Measurements from ENCODE around the gene RPL22. TPM values are rescaled to one million over a fixed set of nuclear protein-coding genes. Genes with fewer than 3 reads are reported as not detected.
A peak's percentile ranks its signal among the peaks of the same experiment; 100 is the strongest.

The RPL22 gene
- total and polyA plus RNA-seq, 4 donors: 38.9 to 105 (median 77.3) TPM

- TF ChIP-seq FOXA1 (IDR thresholded peaks at IDR 0.05) (no peak), ZBTB33 (IDR thresholded peaks at IDR 0.05) (no peak)
These were observed 43.8 kb upstream of the RPL22 start (continued) for GRCh38 chr1:6243053-6243834.

GRCh38 chr1:6241887-6242740 is 42.7 kb upstream of the RPL22 start:
- Histone ChIP-seq H3K36me3 (ENCODE audit: control insufficient read depth in 4 of 4, insufficient read depth in 3 of 4, low read depth in 1 of 4, low read length in 3 of 4) (no peaks in the 10 kb centered on the region), H3K4me1 (ENCODE audit: control insufficient read depth in 4 of 4, insufficient read depth in 4 of 4, low read length in 3 of 4) (peaks cover 0 to 18% (median 10%) of the 10 kb centered on the region in 4 donors), H3K27me3 (ENCODE audit: control insufficient read depth in 4 of 4, insufficient read depth in 4 of 4, low read length in 3 of 4) (peaks cover 6 to 14% (median 9%) of the 10 kb centered on the region in 4 donors), H3K27ac (ENCODE audit: low read depth in 1 of 2, low read length in 2 of 2) (no peak overlapping the region), H3K9me3 (ENCODE audit: control insufficient read depth in 4 of 4, low read length in 3 of 4) (no peaks in the 10 kb centered on the region), H3K9ac (ENCODE audit: low read depth in 1 of 2, low read length in 2 of 2) (no peak overlapping the region), H3K4me3 (ENCODE audit: low read depth in 1 of 3, low read length in 3 of 3) (peak overlapping the region in 1 of 3 donors; percentile 14)
- 3% methylated on average over 99 of the region's 99 CpGs for WGBS
- TF ChIP-seq REST (IDR thresholded peaks at IDR 0.05) (no peak), TAF1 (conservative IDR thresholded peaks at IDR 0.05) (no peak), RXRA (IDR thresholded peaks at IDR 0.05) (no peak), HNF4A (conservative IDR thresholded peaks at IDR 0.05) (no peak), GABPA (IDR thresholded peaks at IDR 0.05 in 1 of 2, conservative IDR thresholded peaks at IDR 0.05 in 1 of 2) (no peak), JUND (IDR thresholded peaks at IDR 0.05) (no peak), EGR1 (IDR thresholded peaks at IDR 0.05; ENCODE audit: low read depth in 2 of 2) (no peak), FOXA2 (IDR thresholded peaks at IDR 0.05) (no peak), HNF4G (IDR thresholded peaks at IDR 0.05) (no peak), FOXA1 (IDR thresholded peaks at IDR 0.05) (no peak), SP1 (IDR thresholded peaks at IDR 0.05) (no peak), ATF3 (IDR thresholded peaks at IDR 0.05) (no peak), NR2F2 (IDR thresholded peaks at IDR 0.05) (no peak), CTCF (IDR thresholded peaks at IDR 0.05; ENCODE audit: low read depth, low read length, missing input control) (no peak), MAX (IDR thresholded peaks at IDR 0.05) (no peak), YY1 (IDR thresholded peaks at IDR 0.05) (no peak)
- no peak for DNase-seq (ENCODE audit: low spot score)
